ENCODE measurements around the gene TSHZ2.

GRCh38 chr20:53127027-53127426, 154.9 kb downstream of the TSHZ2 start:
- TF ChIP-seq EP300 (IDR thresholded peaks at IDR 0.05; ENCODE audit: low read depth) (no peak), CTCF (IDR thresholded peaks at IDR 0.05) (no peak), POLR2A (IDR thresholded peaks at IDR 0.05) (no peak)
